Measurements from ENCODE around the gene TRAF5. TPM values are rescaled to one million over a fixed set of nuclear protein-coding genes. Genes with fewer than 3 reads are reported as not detected.

The TRAF5 gene
- total and polyA plus RNA-seq, 3 donors from 2014 or later = 20.3 to 25.1 (median 22.2) TPM

- Histone ChIP-seq H3K4me1 (peaks cover 34% of the 10 kb centered on the region), H3K27ac (peak overlapping the region; percentile 77 to 91), H3K9me3 (no peaks in the 10 kb centered on the region), H3K4me3 (peak overlapping the region; percentile 72 to 84), H3K36me3 (ENCODE audit: low read depth, missing control alignments) (no peaks in the 10 kb centered on the region), H3K27me3 (no peaks in the 10 kb centered on the region)
- TF ChIP-seq POLR2A (IDR thresholded peaks at IDR 0.05) = no peak
- TF ChIP-seq CTCF (IDR thresholded peaks at IDR 0.05) = no peak
- intact Hi-C loops (cut with DNase I; ENCODE audit: low total_unique reads) = no loop called here
- peak; percentile 60 for DNase-seq
- 3% methylated on average over 9 to 16 of the region's 16 CpGs for WGBS, 2 donors
Observed at GRCh38 chr1:211327346-211327921, 801 bp downstream of the TRAF5 start.

GRCh38 chr1:211328084-211328694, 1.6 kb downstream of the TRAF5 start:
- H3K4me3 ChIP-seq = peak overlapping the region in 1 of 2 donors; percentile 84
- H3K4me1 ChIP-seq = peaks cover 36% of the 10 kb centered on the region
- WGBS, 2 donors = 72% methylated on average over 11 of the region's 11 CpGs
- no peaks in the 10 kb centered on the region for H3K27me3 ChIP-seq
- no peaks in the 10 kb centered on the region for H3K36me3 ChIP-seq (ENCODE audit: low read depth, missing control alignments)
- no peak for DNase-seq
- H3K9me3 ChIP-seq = no peaks in the 10 kb centered on the region
- intact Hi-C loops (cut with DNase I; ENCODE audit: low total_unique reads) = no loop called here
- TF ChIP-seq CTCF (IDR thresholded peaks at IDR 0.05) (no peak), POLR2A (IDR thresholded peaks at IDR 0.05) (no peak)
- H3K27ac ChIP-seq = peak overlapping the region; percentile 77 to 91

- no peak overlapping the region for H3K4me3 ChIP-seq
- H3K27me3 ChIP-seq = no peaks in the 10 kb centered on the region
- TF ChIP-seq POLR2A (IDR thresholded peaks at IDR 0.05) = no peak
- TF ChIP-seq CTCF (IDR thresholded peaks at IDR 0.05) = no peak
- H3K9me3 ChIP-seq = no peaks in the 10 kb centered on the region
- no peak for DNase-seq
- H3K36me3 ChIP-seq (ENCODE audit: low read depth, missing control alignments) = no peaks in the 10 kb centered on the region
- 75 to 82% methylated on average over 5 to 6 of the region's 6 CpGs for WGBS, 2 donors
- no peak overlapping the region for H3K27ac ChIP-seq
- H3K4me1 ChIP-seq = peaks cover 36% of the 10 kb centered on the region
- intact Hi-C loops (cut with DNase I; ENCODE audit: low total_unique reads) = no loop called here
Observed at GRCh38 chr1:211328866-211329475, 2.3 kb downstream of the TRAF5 start.

- no peak for DNase-seq
- no peaks in the 10 kb centered on the region for H3K9me3 ChIP-seq
- H3K36me3 ChIP-seq (ENCODE audit: low read depth, missing control alignments) = no peaks in the 10 kb centered on the region
- H3K27ac ChIP-seq = no peak overlapping the region
- no peak for TF ChIP-seq POLR2A (IDR thresholded peaks at IDR 0.05)
- no peak for TF ChIP-seq CTCF (IDR thresholded peaks at IDR 0.05)
- peaks cover 36% of the 10 kb centered on the region for H3K4me1 ChIP-seq
- intact Hi-C loops (cut with DNase I; ENCODE audit: low total_unique reads) = loop anchor here (10.0 kb wide), 1 partner anchor 325 kb away; no protein-coding TSS in a partner anchor
- no peak overlapping the region for H3K4me3 ChIP-seq
- H3K27me3 ChIP-seq = no peaks in the 10 kb centered on the region
- WGBS, 2 donors = 56 to 58% methylated on average over 4 of the region's 4 CpGs
Observed at GRCh38 chr1:211329764-211330201, 3.1 kb downstream of the TRAF5 start.
